T-helper 1 cell (primary cell): ENCODE data around the gene PEX5L.

Experiments
- DNase-seq, 5 donors: peaks; one replicate each; pipeline ENCODE4 v3.0.0-alpha.2; 2012 to 2020

Gene PEX5L

GRCh38 chr3:179955286-179955685 is 81.5 kb downstream of the PEX5L start:
- no peak for DNase-seq

GRCh38 chr3:179953993-179954870 is 82.5 kb downstream of the PEX5L start:
- DNase-seq, result no peak

- DNase-seq, result no peak
Observed at GRCh38 chr3:179950840-179951239, 85.9 kb downstream of the PEX5L start.

GRCh38 chr3:179949869-179950268 is 86.9 kb downstream of the PEX5L start:
- DNase-seq, result no peak

GRCh38 chr3:179949412-179949811 is 87.3 kb downstream of the PEX5L start:
- DNase-seq, result no peak

GRCh38 chr3:179948740-179949139 is 88.0 kb downstream of the PEX5L start:
- DNase-seq, result no peak

- DNase-seq, result no peak
Observed at GRCh38 chr3:179945569-179945968, 91.2 kb downstream of the PEX5L start.

GRCh38 chr3:179943117-179943880 is 93.4 kb downstream of the PEX5L start:
- no peak for DNase-seq

- DNase-seq, result no peak
Observed at GRCh38 chr3:179942553-179943075, 94.1 kb downstream of the PEX5L start.

GRCh38 chr3:179935710-179936109 is 101.0 kb downstream of the PEX5L start:
- no peak for DNase-seq

- DNase-seq, result no peak
Observed at GRCh38 chr3:179933914-179934313, 102.8 kb downstream of the PEX5L start.

- no peak for DNase-seq
Observed at GRCh38 chr3:179933080-179933479, 103.7 kb downstream of the PEX5L start.

GRCh38 chr3:179932674-179933073 is 104.1 kb downstream of the PEX5L start:
- no peak for DNase-seq

- DNase-seq, result peak in 4 of 5 donors; percentile 10 to 42 (median 12)
Observed at GRCh38 chr3:179929091-179929529, 107.6 kb downstream of the PEX5L start.

- no peak for DNase-seq
Observed at GRCh38 chr3:179927191-179927590, 109.5 kb downstream of the PEX5L start.

- no peak for DNase-seq
Observed at GRCh38 chr3:179921951-179922350, 114.8 kb downstream of the PEX5L start.

- DNase-seq, result peak in 1 of 5 donors; percentile 61
Observed at GRCh38 chr3:179921500-179921899, 115.2 kb downstream of the PEX5L start.

- no peak for DNase-seq
Observed at GRCh38 chr3:179907784-179908482, 128.8 kb downstream of the PEX5L start.

GRCh38 chr3:179902061-179902460 is 134.7 kb downstream of the PEX5L start:
- no peak for DNase-seq

GRCh38 chr3:179898024-179898423 is 138.7 kb downstream of the PEX5L start:
- DNase-seq, result peak in 1 of 5 donors; percentile 27

GRCh38 chr3:179897231-179897630 is 139.5 kb downstream of the PEX5L start:
- DNase-seq, result no peak

GRCh38 chr3:179896507-179896906 is 140.2 kb downstream of the PEX5L start:
- DNase-seq, result no peak

GRCh38 chr3:179895330-179895729 is 141.4 kb downstream of the PEX5L start:
- DNase-seq, result no peak
